ENCODE results near the gene ZC3H15.
"Not testable (repeated sequence)": the region's sequence is repeated elsewhere in the genome, so short reads cannot be mapped to it uniquely, and the experiment has no call there.

Gene ZC3H15

GRCh38 chr2:186485871-186486650 lies at the start of gene ZC3H15:
ZC3H15 (plus strand) TSS chr2:186486260; CDS start chr2:186486383, 123 bp downstream.
- peak; percentile 95 for DNase-seq (ENCODE audit: low spot score)

- DNase-seq (ENCODE audit: low spot score), result no peak
These were observed 48.3 kb upstream of the ZC3H15 start for GRCh38 chr2:186437719-186438118.

GRCh38 chr2:186439673-186440095 lies 46.4 kb upstream of the ZC3H15 start:
- DNase-seq (ENCODE audit: low spot score), result not testable (repeated sequence)

- no peak for DNase-seq (ENCODE audit: low spot score)
These were observed 45.6 kb upstream of the ZC3H15 start for GRCh38 chr2:186440506-186440905.

DNA sequence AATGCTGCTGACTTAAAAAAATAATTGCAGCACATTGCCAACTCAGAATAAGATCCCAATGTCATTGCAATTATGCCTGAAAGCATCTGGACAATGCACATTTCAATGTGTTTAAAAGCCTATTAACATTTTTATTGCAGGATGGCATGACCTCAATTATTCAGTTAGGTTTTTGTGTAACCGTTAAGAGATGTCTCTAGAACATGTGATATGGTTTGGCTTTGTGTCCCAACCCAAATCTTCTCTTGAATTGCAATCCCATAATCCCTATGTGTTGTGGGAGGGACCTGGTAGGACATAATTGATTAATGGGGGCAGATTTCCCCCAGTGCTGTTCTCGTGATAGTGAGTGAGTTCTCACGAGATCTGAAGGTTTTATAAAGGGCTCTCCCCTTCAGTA lies 43.2 kb upstream of the ZC3H15 start:
- no peak for DNase-seq (ENCODE audit: low spot score)

- no peak for DNase-seq (ENCODE audit: low spot score)
These were observed 42.2 kb upstream of the ZC3H15 start for GRCh38 chr2:186443851-186444250.

DNA sequence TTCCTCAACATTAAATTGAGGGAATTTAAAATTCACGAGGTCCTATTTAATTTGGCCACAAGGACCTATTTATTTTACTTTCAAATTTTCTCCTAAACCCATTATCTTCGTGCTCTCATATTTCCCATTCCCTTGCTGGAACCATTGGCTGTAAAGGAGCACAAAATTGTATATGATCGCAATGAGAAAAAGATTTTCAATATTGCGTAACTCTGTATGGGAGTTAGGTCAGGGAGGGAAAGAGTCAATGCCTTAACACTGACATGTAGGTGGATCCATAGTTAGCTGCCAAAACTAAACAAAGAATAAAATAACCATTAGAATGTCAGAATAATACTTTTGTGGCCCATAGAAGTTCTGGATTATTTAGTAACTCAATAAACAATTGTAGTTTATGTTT lies 40.6 kb upstream of the ZC3H15 start:
- no peak for DNase-seq (ENCODE audit: low spot score)

- no peak for DNase-seq (ENCODE audit: low spot score)
These were observed 30.4 kb upstream of the ZC3H15 start for GRCh38 chr2:186455613-186456012.

DNA sequence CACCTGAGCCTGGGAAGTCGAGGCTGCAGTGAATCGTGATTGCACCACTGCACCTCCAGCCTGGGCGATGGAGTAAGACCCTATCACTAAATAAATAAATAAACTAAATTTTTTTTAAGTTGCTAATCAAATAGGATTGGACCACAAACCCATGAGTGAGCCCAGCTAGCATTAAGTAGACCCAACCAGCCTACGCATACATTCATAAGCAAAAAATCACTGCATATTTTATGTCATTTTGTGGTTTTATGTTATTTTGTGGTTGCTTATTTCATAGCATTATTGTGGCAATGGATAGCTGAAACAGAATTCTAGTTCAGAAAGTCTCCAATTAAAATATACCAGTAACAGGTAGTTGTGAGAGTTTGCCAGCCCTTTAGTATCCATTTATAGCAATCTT lies 29.1 kb upstream of the ZC3H15 start:
- no peak for DNase-seq (ENCODE audit: low spot score)

DNA sequence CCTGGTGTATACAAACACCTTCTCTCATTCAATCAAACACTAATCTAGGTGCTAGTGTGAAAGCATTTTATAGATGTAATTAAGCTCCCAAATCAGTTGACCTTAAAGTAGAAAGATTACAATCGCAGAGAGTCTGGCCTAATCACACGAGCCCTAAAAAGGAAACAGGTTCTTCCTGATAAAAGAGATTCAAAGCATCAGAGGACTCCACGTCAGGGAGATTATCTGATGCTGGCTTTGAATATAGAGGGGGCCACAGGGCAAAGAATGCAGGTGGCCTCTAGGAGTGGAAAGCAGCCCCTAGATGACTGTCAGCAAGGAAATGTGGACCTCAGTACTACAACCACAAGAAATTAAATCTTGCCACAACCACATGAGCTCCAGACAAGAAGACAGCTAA lies 28.2 kb upstream of the ZC3H15 start:
- no peak for DNase-seq (ENCODE audit: low spot score)

GRCh38 chr2:186459009-186459408 lies 27.1 kb upstream of the ZC3H15 start:
- no peak for DNase-seq (ENCODE audit: low spot score)

DNA sequence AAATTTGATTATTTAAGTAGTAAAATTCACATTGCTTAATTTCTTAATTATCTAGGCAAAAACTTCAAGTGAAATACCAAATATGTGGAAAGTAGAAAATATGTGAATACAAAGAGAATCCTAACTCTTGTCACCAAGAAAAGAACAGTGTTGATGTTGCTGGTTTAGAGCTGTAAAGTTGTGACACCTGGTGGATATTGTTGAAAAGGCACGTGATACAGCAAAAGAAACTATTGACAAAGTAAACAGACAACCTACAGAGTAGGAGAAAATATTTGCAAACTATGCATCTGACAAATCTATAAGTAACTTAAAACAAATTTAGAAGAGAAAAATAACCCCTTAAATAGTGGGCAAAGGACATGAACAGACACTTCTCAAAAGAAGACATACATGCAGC lies 25.6 kb upstream of the ZC3H15 start:
- DNase-seq (ENCODE audit: low spot score), result no peak

- DNase-seq (ENCODE audit: low spot score), result no peak
These were observed 19.3 kb upstream of the ZC3H15 start for GRCh38 chr2:186466743-186467142.

DNA sequence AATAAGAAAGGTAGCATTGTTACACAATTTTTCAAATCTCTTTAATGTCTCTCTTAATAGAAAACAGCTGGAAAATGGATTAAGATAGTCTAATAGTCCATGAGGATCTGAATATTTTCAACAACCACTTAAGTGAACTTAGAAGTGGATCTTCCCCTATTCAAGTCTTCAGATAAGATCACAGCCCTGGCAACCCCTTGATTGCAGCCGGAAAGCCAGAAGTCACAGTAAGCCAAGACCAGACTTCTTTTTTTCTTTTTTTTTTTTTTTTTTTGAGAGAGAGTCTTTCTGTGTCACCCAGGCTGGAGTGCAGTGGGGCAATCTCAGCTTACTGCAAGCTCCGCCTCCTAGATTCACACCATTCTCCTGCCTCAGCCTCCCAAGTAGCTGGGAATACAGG lies 18.6 kb upstream of the ZC3H15 start:
- no peak for DNase-seq (ENCODE audit: low spot score)

DNA sequence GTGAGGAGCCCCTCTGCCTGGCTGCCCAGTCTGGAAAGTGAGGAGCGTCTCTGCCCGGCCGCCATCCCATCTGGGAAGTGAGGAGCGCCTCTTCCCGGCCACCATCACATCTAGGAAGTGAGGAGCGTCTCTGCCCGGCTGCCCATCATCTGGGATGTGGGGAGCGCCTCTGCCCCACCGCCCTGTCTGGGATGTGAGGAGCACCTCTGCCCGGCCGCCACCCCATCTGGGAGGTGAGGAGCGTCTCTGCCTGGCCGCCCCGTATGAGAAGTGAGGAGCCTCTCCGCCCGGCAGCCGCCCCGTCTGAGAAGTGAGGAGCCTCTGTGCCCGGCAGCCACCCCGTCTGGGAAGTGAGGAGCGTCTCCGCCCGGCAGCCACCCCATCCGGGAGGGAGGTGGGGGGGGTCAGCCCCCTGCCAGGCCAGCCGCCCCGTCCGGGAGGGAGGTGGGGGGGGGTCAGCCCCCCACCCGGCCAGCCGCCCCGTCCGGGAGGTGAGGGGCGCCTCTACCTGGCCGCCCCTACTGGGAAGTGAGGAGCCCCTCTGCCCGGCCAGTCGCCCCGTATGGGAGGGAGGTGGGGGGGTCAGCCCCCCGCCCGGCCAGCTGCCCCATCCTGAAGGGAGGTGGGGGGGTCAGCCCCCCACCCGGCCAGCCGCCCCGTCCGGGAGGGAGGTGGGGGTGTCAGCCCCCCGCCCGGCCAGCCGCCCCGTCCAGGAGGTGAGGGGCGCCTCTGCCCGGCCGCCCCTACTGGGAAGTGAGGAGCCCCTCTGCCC lies 13.2 kb upstream of the ZC3H15 start:
- DNase-seq (ENCODE audit: low spot score), result not testable (repeated sequence)

DNA sequence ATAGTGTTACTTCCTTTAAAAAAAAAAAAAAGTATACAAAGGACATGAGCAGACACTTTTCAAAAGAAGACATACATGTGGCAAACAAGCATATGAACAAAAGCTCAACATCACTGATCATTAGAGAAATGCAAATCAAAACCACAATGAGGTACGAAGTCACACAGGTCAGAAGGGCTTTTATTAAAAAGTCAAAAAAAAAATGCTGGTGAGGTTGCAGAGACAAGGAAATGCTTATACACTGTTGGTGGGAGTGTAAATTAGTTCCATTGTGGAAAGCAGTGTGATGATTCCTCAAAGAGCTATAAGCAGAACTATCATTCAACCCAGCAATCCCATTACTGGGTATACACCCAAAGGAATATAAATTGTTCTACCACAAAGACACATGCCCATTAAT lies 11.8 kb upstream of the ZC3H15 start:
- not testable (repeated sequence) for DNase-seq (ENCODE audit: low spot score)

GRCh38 chr2:186477790-186478189 lies 8.3 kb upstream of the ZC3H15 start:
- no peak for DNase-seq (ENCODE audit: low spot score)

DNA sequence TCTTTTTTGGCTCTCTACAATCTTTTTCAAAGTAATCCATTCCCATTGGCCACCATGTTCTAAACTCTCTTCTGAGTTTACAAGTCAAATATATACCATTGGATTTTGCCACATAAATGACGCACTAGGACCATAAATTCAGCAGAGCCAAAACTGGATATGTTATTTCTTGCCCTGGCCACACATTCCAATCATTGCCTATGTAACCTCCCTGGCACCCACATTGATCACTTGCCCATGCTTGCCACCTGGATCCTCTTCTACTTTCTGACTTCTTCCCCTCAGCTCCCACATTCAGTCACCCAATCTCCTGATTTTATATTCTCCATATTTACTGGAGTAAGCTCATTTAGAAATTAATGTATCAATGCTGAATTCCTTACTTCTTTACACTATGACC lies 5.1 kb upstream of the ZC3H15 start:
- no peak for DNase-seq (ENCODE audit: low spot score)

DNA sequence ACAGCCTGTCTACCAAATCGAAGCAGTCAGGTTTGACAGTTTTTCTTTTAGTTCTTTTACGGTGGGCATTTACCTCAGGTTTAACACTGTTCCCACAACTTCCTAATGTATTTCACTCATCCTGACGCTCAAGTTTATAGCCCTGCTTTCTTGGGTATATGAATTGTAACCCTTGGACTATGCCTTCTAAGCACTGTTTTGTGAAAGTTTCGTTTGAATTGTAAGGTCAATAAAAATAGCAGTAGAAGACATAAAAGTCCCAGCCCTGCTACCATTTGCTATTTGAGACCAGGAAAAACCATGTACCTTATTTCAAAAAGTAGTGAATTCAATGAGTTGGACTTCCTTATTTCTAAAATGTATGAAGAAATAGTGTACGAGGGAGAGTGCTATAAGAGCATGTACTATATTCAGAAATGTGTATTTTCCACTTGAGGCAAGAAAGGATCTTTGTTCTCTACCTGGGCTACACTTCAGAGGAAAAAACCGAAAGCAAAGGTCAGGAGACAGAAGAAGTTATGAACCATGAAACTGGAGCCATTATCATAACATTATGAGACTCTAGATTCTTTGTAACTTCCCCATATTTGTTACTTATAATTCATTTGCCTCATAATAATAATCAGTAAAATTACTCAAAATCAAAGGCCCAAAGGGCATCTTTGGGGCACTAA lies 1.9 kb upstream of the ZC3H15 start:
- no peak for DNase-seq (ENCODE audit: low spot score)

DNA sequence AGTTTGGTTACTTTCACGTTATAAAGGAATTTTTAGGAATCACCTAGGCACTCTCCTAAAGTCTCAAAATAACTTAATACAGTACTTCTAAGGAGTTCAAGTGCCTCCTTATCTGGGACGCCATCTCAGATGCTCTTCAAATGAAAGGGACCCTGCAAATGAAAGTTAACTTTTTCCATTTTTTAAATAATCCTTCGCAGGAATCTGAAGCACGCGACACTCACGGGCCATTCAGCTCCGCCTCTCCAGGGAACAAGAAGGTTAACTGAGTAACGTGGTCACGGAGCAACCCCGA lies 537 bp upstream of the ZC3H15 start:
- no peak for DNase-seq (ENCODE audit: low spot score)

DNA sequence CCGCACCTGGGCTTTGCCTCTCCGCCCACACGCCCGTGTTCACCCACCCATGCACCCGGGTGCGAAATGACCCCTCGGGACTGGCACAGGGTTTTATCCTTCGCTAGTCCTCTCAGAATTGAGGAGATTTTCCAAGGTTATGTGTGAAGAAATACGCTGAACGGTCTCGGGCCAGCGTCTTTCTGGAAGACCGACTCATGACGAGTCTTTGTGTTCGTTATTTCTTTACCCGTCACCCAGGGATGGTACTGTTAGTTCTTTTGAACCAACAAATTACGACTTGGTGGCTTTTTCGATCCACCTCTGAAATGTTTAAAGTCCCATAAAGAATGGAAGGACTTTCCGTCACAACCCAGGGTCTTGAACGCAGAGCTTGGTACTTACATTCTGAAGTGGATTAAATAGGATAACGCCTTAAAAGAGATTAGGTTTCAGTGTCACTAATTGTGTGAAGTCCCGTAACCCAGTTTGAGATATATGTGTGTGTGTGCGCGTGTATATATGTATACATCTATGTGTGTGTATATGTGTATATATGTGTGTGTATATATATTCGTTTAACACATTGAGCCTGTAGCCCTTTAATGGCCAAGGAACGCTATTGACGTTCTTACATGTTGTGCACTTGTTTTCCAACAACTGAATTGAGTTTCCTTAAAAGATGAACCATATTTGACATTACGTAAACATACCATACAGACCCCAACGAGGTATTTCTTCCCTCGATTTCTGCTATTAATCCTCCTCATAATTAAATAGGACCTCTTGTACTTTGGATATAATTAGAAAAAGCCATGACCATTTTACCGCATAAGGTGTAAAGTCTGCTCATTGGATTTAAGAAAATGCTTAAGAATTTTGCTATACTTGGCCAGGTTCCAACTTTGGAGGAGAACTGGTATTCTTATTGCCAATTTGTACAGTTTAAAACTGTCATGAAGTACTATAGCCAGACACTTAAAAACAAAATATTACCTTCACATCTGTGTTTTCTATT lies 889 bp downstream of the ZC3H15 start:
- DNase-seq (ENCODE audit: low spot score), result no peak

DNA sequence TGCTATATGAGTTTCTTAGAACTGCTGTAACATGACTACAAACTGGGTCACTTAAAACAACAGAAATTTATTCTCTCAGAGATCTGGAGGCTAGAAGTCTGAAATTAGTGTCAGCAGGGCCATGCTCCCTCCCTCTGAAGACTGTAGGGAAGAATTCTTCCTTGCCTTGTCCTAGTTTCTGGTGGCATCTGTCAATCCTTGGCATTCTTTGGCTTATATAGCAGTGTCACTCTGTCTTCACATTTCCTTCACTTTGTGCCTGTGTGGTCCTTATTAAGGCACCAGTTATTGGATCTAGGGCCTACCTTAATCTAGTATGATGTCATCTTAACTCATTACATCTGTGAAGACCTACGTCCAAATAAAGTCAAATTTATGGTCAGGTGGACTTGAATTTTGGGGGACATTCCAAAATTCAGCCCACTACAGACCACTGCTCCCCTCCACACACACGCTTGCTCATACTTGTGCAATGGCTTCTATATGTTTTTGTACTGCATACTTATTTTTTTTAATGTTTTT lies 7.6 kb downstream of the ZC3H15 start:
- no peak for DNase-seq (ENCODE audit: low spot score)
